SK-N-SH (cell line): ENCODE measurements around the gene SRF. TPM values are rescaled to one million over a fixed set of nuclear protein-coding genes. Genes with fewer than 3 reads are reported as not detected.

Experiments
- CTCF ChIA-PET: fragments of 300-600, 350-600 bp; formaldehyde crosslinking; extraction: SDS; loops from one replicate; lab custom pipeline; 2021; lab: Yijun Ruan, JAX
- POLR2A ChIA-PET: fragments of 350-600 bp; sonication (Branson Sonifier 250); formaldehyde crosslinking; extraction: SDS; loops from one replicate; lab custom pipeline; 2020; ENCODE audit warnings: antibody characterized with exemption, inconsistent platforms; lab: Yijun Ruan, JAX
- DNase-seq: peaks from one replicate; pipeline ENCODE4 v3.0.0; 2012
- H2AFZ ChIP-seq: fragments of 200-600 bp; sonication (generic); 2 replicates; pipeline ENCODE4 v1.8.1; 2016; ENCODE audit warnings: antibody characterized with exemption, mild to moderate bottlenecking, low read depth
- H3F3A ChIP-seq: fragments of 200-600 bp; sonication (generic); replicated peaks from 2 replicates; pipeline ENCODE3; 2016; ENCODE audit warnings: antibody characterized with exemption, mild to moderate bottlenecking; ENCODE audit not compliant: insufficient read depth
- H3K27ac ChIP-seq, 2 experiments: fragments of 200-500 bp in 1 of 2; fragments of 200-600 bp in 1 of 2; sonication (Bioruptor generic) in 1 of 2; sonication (generic), shearing (Covaris generic) in 1 of 2; 2 replicates each; pipeline versions ENCODE4 v1.5.1 to v1.6.1; 2014 to 2016; ENCODE audit warnings: low read depth in 2 of 2, inconsistent platforms in 1 of 2, low read length in 1 of 2, mild to moderate bottlenecking in 1 of 2, mixed read lengths in 1 of 2
- H3K27me3 ChIP-seq: fragments of 200-600 bp; sonication (generic), shearing (Covaris generic); 2 replicates; pipeline ENCODE4 v1.6.1; 2016; ENCODE audit warnings: mixed run types; ENCODE audit not compliant: insufficient read depth
- H3K36me3 ChIP-seq, 2 experiments: fragments of 200-500 bp in 1 of 2; fragments of 200-600 bp in 1 of 2; sonication (Bioruptor generic) in 1 of 2; sonication (generic) in 1 of 2; replicated peaks in 1 of 2; 2 replicates each; pipeline versions ENCODE3 to v1.5.1; 2014 to 2016; ENCODE audit warnings: low read length in 1 of 2, mild to moderate bottlenecking in 1 of 2; ENCODE audit not compliant: insufficient read depth in 2 of 2, control insufficient read depth in 1 of 2
- H3K4me1 ChIP-seq, 2 experiments: fragments of 200-500 bp in 1 of 2; fragments of 200-600 bp in 1 of 2; sonication (Bioruptor generic) in 1 of 2; sonication (generic), shearing (Covaris generic) in 1 of 2; 2 replicates each; pipeline versions ENCODE4 v1.5.1 to v1.6.1; 2014 to 2016; ENCODE audit warnings: low read depth in 1 of 2, low read length in 1 of 2, mixed run types in 1 of 2; ENCODE audit not compliant: insufficient read depth in 2 of 2, control insufficient read depth in 1 of 2
- H3K4me2 ChIP-seq: fragments of 200-600 bp; sonication (generic), shearing (Covaris generic); 2 replicates; pipeline ENCODE4 v1.6.1; 2017; ENCODE audit warnings: mixed run types
- H3K4me3 ChIP-seq, 2 experiments: fragments of 200-500 bp in 1 of 2; fragments of 200-600 bp in 1 of 2; sonication (Bioruptor generic) in 1 of 2; sonication (generic), shearing (Covaris generic) in 1 of 2; 2 replicates each; pipeline versions ENCODE4 v1.5.1 to v1.8.1; 2014 to 2016; ENCODE audit warnings: low read depth in 2 of 2, inconsistent platforms in 1 of 2, low read length in 1 of 2, mild to moderate bottlenecking in 1 of 2, mixed read lengths in 1 of 2, moderate library complexity in 1 of 2
- H3K79me2 ChIP-seq: fragments of 200-600 bp; sonication (generic); 2 replicates; pipeline ENCODE4 v1.8.1; 2017; ENCODE audit warnings: mild to moderate bottlenecking; ENCODE audit not compliant: insufficient read depth
- H3K9ac ChIP-seq: fragments of 200-600 bp; sonication (generic); 2 replicates; pipeline ENCODE4 v1.6.1; 2017; ENCODE audit warnings: mixed run types
- H3K9me2 ChIP-seq: fragments of 200-600 bp; sonication (generic); 2 replicates; pipeline ENCODE4 v1.6.1; 2017; ENCODE audit warnings: mixed run types
- H3K9me3 ChIP-seq: fragments of 200-600 bp; sonication (generic); 2 replicates; pipeline ENCODE4 v1.6.1; 2017; ENCODE audit warnings: mixed run types, mild to moderate bottlenecking, moderate library complexity
- H4K20me1 ChIP-seq: fragments of 200-600 bp; sonication (generic); 2 replicates; pipeline ENCODE4 v1.6.1; 2017; ENCODE audit warnings: mild to moderate bottlenecking, mixed run types; ENCODE audit not compliant: insufficient read depth
- CTCF ChIP-seq: fragments of 200-600 bp; sonication (generic); IDR thresholded peaks from 2 replicates; pipeline ENCODE4 v1.6.1; 2017; ENCODE audit warnings: antibody characterized with exemption, mild to moderate bottlenecking, moderate library complexity
- EP300 ChIP-seq, 2 experiments: IDR thresholded peaks; 2 replicates each; pipeline versions ENCODE4 v1.4.0 to v1.6.1; 2012; ENCODE audit warnings: borderline replicate concordance in 1 of 2, low read depth in 1 of 2, low read length in 1 of 2
- FOXJ3 ChIP-seq: sonication (generic); formaldehyde crosslinking; IDR thresholded peaks from 2 replicates; pipeline ENCODE4 v1.5.1; 2020; ENCODE audit warnings: mild to moderate bottlenecking, missing genetic modification reagents
- FOXM1 ChIP-seq: IDR thresholded peaks from 2 replicates; pipeline ENCODE4 v1.4.0; 2012; ENCODE audit warnings: low read depth, mild to moderate bottlenecking
- GABPA ChIP-seq: IDR thresholded peaks from 2 replicates; pipeline ENCODE4 v1.4.0; 2012; ENCODE audit warnings: low read depth, mild to moderate bottlenecking
- GATA2 ChIP-seq: sonication (generic); formaldehyde crosslinking; IDR thresholded peaks from 2 replicates; pipeline ENCODE4 v1.5.0; 2020; ENCODE audit warnings: mild to moderate bottlenecking, missing genetic modification reagents
- IRF3 ChIP-seq: fragments of 150-350 bp; IDR thresholded peaks from 2 replicates; pipeline ENCODE4 v1.6.1; 2016; ENCODE audit warnings: mild to moderate bottlenecking, low read depth, low read length
- MXI1 ChIP-seq: IDR thresholded peaks from 2 replicates; pipeline ENCODE4 v1.6.1; 2012; ENCODE audit warnings: mild to moderate bottlenecking, low read depth, low read length, improper control_type of control experiment
- POLR2AphosphoS5 ChIP-seq: IDR thresholded peaks from 2 replicates; pipeline ENCODE4 v1.6.1; 2012; ENCODE audit warnings: low read depth, low read length
- RAD21 ChIP-seq: IDR thresholded peaks from 2 replicates; pipeline ENCODE4 v1.6.1; 2012; ENCODE audit warnings: mild to moderate bottlenecking, low read length
- RCOR1 ChIP-seq: fragments of 150-350 bp; IDR thresholded peaks from 2 replicates; pipeline ENCODE4 v1.6.1; 2017; ENCODE audit warnings: antibody characterized with exemption, low read length
- REST ChIP-seq: IDR thresholded peaks from 2 replicates; pipeline ENCODE4 v1.6.1; 2012; ENCODE audit warnings: mild to moderate bottlenecking, low read depth, low read length, moderate library complexity
- RFX5 ChIP-seq: IDR thresholded peaks from 2 replicates; pipeline ENCODE4 v1.6.1; 2012; ENCODE audit warnings: mild to moderate bottlenecking, improper control_type of control experiment, low read length
- RXRA ChIP-seq: IDR thresholded peaks from 2 replicates; pipeline ENCODE4 v1.4.0; 2012; ENCODE audit warnings: low read depth, mild to moderate bottlenecking, borderline replicate concordance
- SIN3A ChIP-seq: IDR thresholded peaks from 2 replicates; pipeline ENCODE4 v1.6.1; 2012; ENCODE audit warnings: low read depth, mild to moderate bottlenecking, low read length, moderate library complexity, borderline replicate concordance
- SMC3 ChIP-seq: IDR thresholded peaks from 2 replicates; pipeline ENCODE4 v1.6.1; 2012; ENCODE audit warnings: low read depth, low read length, improper control_type of control experiment
- TAF1 ChIP-seq: IDR thresholded peaks from 2 replicates; pipeline ENCODE4 v1.6.1; 2012; ENCODE audit warnings: low read depth, mild to moderate bottlenecking, low read length, moderate library complexity, borderline replicate concordance
- TCF12 ChIP-seq: IDR thresholded peaks from 2 replicates; pipeline ENCODE4 v1.4.0; 2012
- USF1 ChIP-seq: IDR thresholded peaks from 2 replicates; pipeline ENCODE4 v1.4.0; 2012; ENCODE audit warnings: low read depth, borderline replicate concordance
- YY1 ChIP-seq: IDR thresholded peaks from 2 replicates; pipeline ENCODE4 v1.4.0; 2012; ENCODE audit warnings: low read depth, mild to moderate bottlenecking
- ZBTB33 ChIP-seq: IDR thresholded peaks from 2 replicates; pipeline ENCODE4 v1.4.0; 2012; ENCODE audit warnings: low read depth, borderline replicate concordance
- whole genome bisulfite sequencing: methylation state at CpG from one replicate; pipeline ENCODE4 v1.1.6; 2017; ENCODE audit warnings: low lambda C conversion rate; 5-methylcytosine and 5-hydroxymethylcytosine counted together
- polyA plus RNA-seq, 3 experiments: library from polyadenylated mRNA; depleted of rRNA; stranded (reverse); fragments of >200 nt; gene quantifications; 2 replicates each; pipeline ENCODE4 v1.2.3, GENCODE V29; 2012

The SRF gene
- polyA plus RNA-seq, 1 of the 3 experiments (the other 2 are of a cell fraction): 31.7 TPM

- H3K27ac ChIP-seq: peak within 1 kb of the TSS in 1 of 2 experiments; percentile 53; a peak in 1 of 4 replicates
- POLR2A ChIA-PET: interaction anchor here (0.6 to 1.4 kb wide), 5 partner anchors 8 to 281 kb away, joined by 3 to 5 read pairs (median 3); partner anchors contain the start of genes CUL9, LRRC73 and TTBK1
- H4K20me1 ChIP-seq: no peaks in the 10 kb centered on the region
- no peaks in the 10 kb centered on the region for H3K9me2 ChIP-seq
- peaks cover 5% of the 10 kb centered on the region; the same call in 1 of the 2 replicates for H3K79me2 ChIP-seq
- no peaks in the 10 kb centered on the region for H3K9me3 ChIP-seq
- H3K4me1 ChIP-seq: peaks cover 0 to 4% of the 10 kb centered on the region in 2 experiments; a peak in 1 of 4 replicates
- peak within 1 kb of the TSS; percentile 81; the same call in 1 of the 2 replicates for H2AFZ ChIP-seq
- H3K4me3 ChIP-seq: peak within 1 kb of the TSS; percentile 60 to 79
- peaks cover 0 to 3% of the 10 kb centered on the region in 2 experiments for H3K36me3 ChIP-seq
- H3K9ac ChIP-seq: peak within 1 kb of the TSS; percentile 72
- H3K4me2 ChIP-seq: peak within 1 kb of the TSS; percentile 79
- DNase-seq: peak; percentile 95
- CTCF ChIA-PET: interaction anchor here (0.6 to 3.0 kb wide), 61 partner anchors 8 to 278 kb away, joined by 3 to 20 read pairs (median 4); partner anchors contain the start of genes RRP36, TTBK1 and ZNF318
- no peaks in the 10 kb centered on the region for H3F3A ChIP-seq
- 24% methylated on average over 16 of the region's 82 CpGs for WGBS
- peaks cover 6% of the 10 kb centered on the region; the same call in 1 of the 2 replicates for H3K27me3 ChIP-seq
- TF ChIP-seq EP300 (IDR thresholded peaks at IDR 0.05; ENCODE audit: borderline replicate concordance in 1 of 2, low read depth in 1 of 2, low read length in 1 of 2) (no peak; a peak in 1 of 4 replicates), RFX5 (no peak), RAD21 (peak; percentile 55), RCOR1 (0 out of 2 replicates have a peak, but pooled peaks have one; percentile 14), FOXJ3 (no peak), MXI1 (peak; percentile 81), POLR2AphosphoS5 (peak; percentile 30; the same call in 1 of the 2 replicates), RXRA (no peak), ZBTB33 (no peak), USF1 (peak; percentile 96), GATA2 (CRISPR knock-in tag) (no peak), TCF12 (no peak), IRF3 (no peak), GABPA (no peak), TAF1 (peak; percentile 61), SMC3 (peak; percentile 57), SIN3A (peak; percentile 20; the same call in 1 of the 2 replicates), REST (no peak), FOXM1 (no peak), YY1 (peak; percentile 83), CTCF (peak; percentile 82)
These were observed 58.1 kb downstream of the SRF start, which contains the start of gene DNPH1 for GRCh38 chr6:43228951-43229802. DNPH1 (minus strand) TSS chr6:43229481; CDS start chr6:43229456, 25 bp downstream.
